Lung (tissue), 12 donors: ENCODE results near the gene CA5A. TPM values are rescaled to one million over a fixed set of nuclear protein-coding genes. Genes with fewer than 3 reads are reported as not detected.
A peak's percentile ranks its signal among the peaks of the same experiment; 100 is the strongest.

ENCODE experiments used
- ATAC-seq: fragments of 200-7000 bp; cut with Tn5 transposase; one replicate; pipeline ENCODE4 v1.9.1; 2020; ENCODE audit warnings: moderate number of reproducible peaks; ENCODE audit not compliant: insufficient read depth, low FRiP score
- DNase-seq, 3 donors: peaks; one replicate each; pipeline ENCODE4 v3.0.0-alpha.2; 2013 to 2017
- H3K27ac ChIP-seq, 2 donors: one replicate each; pipeline ENCODE4 v1.5.1; 2013; ENCODE audit warnings: mild to moderate bottlenecking in 2 of 2, moderate library complexity in 2 of 2, control low read depth in 1 of 2, inconsistent platforms in 1 of 2, low read depth in 1 of 2, low read length in 1 of 2
- H3K27me3 ChIP-seq, 3 donors: one replicate each; pipeline ENCODE4 v1.5.1; 2013; ENCODE audit warnings: low read length in 2 of 3; ENCODE audit not compliant: control insufficient read depth in 3 of 3, insufficient read depth in 3 of 3
- H3K36me3 ChIP-seq, 4 donors: one replicate each; pipeline ENCODE4 v1.5.1; 2013; ENCODE audit warnings: low read length in 4 of 4, mild to moderate bottlenecking in 1 of 4, moderate library complexity in 1 of 4; ENCODE audit not compliant: control insufficient read depth in 4 of 4, insufficient read depth in 4 of 4
- H3K4me1 ChIP-seq, 5 donors: one replicate each; pipeline ENCODE4 v1.5.1; 2013; ENCODE audit warnings: low read length in 5 of 5, mild to moderate bottlenecking in 2 of 5, moderate library complexity in 1 of 5; ENCODE audit not compliant: control insufficient read depth in 5 of 5, insufficient read depth in 5 of 5
- H3K4me3 ChIP-seq: one replicate; pipeline ENCODE4 v1.5.1; 2013; ENCODE audit warnings: mild to moderate bottlenecking, control low read depth, moderate library complexity
- H3K9ac ChIP-seq, 2 donors: one replicate each; pipeline ENCODE4 v1.5.1; 2013; ENCODE audit warnings: low read length in 2 of 2, control low read depth in 1 of 2; ENCODE audit not compliant: insufficient read depth in 1 of 2
- H3K9me3 ChIP-seq, 4 donors: one replicate each; pipeline ENCODE4 v1.5.1; 2013; ENCODE audit warnings: low read length in 3 of 4, mild to moderate bottlenecking in 1 of 4, moderate library complexity in 1 of 4; ENCODE audit not compliant: control insufficient read depth in 4 of 4, insufficient read depth in 3 of 4
- WGBS, 2 donors: extraction: QIAGEN DNeasy Blood & Tissue Kit; methylation state at CpG; one replicate each; pipeline ENCODE4 v1.1.7; 2013; 5-methylcytosine and 5-hydroxymethylcytosine counted together
- polyA plus RNA-seq, 2 donors: library from polyadenylated mRNA; stranded (reverse); fragments of 200-250 nt; gene quantifications; one replicate each; pipeline ENCODE4 v1.2.1, GENCODE V29; 2013
- total RNA-seq, 2 donors: library from RNA; depleted of rRNA in 1 of 2; stranded (reverse); fragments of >200 nt in 1 of 2; gene quantifications; one replicate each; pipeline ENCODE4 v1.2.1, GENCODE V29; 2014 to 2021
- TF ChIP-seq, protein P1 (sequence below): IDR thresholded peaks from 2 replicates; pipeline ENCODE4 v1.5.1; 2012; ENCODE audit warnings: mild to moderate bottlenecking; ENCODE audit errors: control extremely low read depth, extremely low read depth
- donor health status: control.
- donor health status: control.
- donor health status: Bipolar disorder and iron deficiency.
- donor health status: healthy.
- donor health status: DM: yes; HTN: yes; CAD: no.

The CA5A gene
- total and polyA plus RNA-seq, 4 donors: 0.03 to 0.63 (median 0.14) TPM; not detected in 1

DNA sequence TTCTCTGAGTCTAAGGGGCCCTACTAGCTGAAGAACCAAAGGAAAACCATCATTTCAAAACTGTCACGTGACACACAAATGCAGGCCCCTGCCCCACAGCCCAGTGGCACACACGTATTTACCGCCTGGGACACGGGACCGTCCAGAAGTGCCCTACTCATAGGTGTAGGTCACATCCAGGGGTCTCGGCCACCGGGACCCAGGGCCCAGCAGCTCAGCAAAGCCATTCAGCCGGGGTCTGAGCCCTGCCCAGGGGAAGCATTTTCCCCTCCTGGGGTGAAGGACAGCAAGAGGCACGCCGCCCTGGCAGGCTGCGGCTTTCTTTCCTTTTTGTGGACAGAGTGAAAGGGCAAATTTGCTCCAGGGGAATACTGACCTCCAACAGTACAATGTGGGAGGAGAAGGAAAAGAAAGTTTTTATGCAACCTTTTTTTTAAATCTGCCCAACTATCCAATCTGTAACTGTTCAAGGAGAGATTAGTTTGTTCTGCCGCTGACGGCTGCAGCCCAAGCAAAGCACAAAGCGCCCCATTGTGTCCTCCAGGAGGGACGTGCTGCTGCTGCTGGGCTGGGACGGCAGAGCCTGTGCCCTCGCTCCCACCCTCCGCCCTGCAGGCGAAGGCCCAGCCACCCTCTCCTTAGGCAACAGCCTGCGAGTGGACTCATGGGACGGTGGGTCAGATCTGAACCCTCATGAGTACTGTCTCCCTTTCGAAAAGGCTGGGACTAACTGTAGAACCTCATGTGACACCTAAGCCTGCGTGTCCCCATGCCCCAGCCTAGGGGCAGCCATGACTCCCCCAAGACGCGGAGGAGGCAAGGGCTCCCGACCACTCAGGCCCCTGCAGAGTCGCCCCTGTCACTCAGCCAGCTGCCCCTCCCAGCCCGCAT lies 88.3 kb downstream of the CA5A start:
- H3K27me3 ChIP-seq: no peaks in the 10 kb centered on the region
- WGBS, 2 donors: 89 to 90% methylated on average over 28 of the region's 28 CpGs
- peaks cover 0 to 22% (median 6%) of the 10 kb centered on the region in 5 donors for H3K4me1 ChIP-seq
- DNase-seq (peak; percentile 46 to 73 (median 72)), ATAC-seq (no peak)
- no peaks in the 10 kb centered on the region for H3K9me3 ChIP-seq
- H3K4me3 ChIP-seq: no peak overlapping the region
- TF ChIP-seq, protein P1, sequence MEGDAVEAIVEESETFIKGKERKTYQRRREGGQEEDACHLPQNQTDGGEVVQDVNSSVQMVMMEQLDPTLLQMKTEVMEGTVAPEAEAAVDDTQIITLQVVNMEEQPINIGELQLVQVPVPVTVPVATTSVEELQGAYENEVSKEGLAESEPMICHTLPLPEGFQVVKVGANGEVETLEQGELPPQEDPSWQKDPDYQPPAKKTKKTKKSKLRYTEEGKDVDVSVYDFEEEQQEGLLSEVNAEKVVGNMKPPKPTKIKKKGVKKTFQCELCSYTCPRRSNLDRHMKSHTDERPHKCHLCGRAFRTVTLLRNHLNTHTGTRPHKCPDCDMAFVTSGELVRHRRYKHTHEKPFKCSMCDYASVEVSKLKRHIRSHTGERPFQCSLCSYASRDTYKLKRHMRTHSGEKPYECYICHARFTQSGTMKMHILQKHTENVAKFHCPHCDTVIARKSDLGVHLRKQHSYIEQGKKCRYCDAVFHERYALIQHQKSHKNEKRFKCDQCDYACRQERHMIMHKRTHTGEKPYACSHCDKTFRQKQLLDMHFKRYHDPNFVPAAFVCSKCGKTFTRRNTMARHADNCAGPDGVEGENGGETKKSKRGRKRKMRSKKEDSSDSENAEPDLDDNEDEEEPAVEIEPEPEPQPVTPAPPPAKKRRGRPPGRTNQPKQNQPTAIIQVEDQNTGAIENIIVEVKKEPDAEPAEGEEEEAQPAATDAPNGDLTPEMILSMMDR: no peak
- no peak overlapping the region for H3K9ac ChIP-seq
- peaks cover 0 to 5% (median 0%) of the 10 kb centered on the region in 4 donors for H3K36me3 ChIP-seq
- no peak overlapping the region for H3K27ac ChIP-seq

DNA sequence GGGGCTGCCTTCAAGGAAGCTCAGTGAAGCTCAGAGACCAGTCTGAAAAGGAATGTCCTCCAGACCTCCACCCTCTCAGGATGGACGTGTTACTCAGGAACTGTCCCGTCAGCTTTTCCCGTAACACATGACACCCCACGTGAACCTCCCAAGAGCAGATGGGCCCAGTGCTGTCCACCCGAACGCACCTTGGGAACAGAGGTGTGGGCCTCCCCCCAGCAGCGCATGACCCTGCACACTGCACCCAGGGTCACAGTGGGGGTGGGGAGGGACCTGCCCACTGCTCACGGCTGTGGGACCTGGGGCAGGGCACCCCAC lies 88.9 kb downstream of the CA5A start:
- Histone ChIP-seq H3K36me3 (peaks cover 0 to 7% (median 0%) of the 10 kb centered on the region in 4 donors), H3K4me3 (no peak overlapping the region), H3K27ac (no peak overlapping the region), H3K4me1 (peaks cover 0 to 17% (median 3%) of the 10 kb centered on the region in 5 donors), H3K9me3 (no peaks in the 10 kb centered on the region), H3K9ac (no peak overlapping the region), H3K27me3 (no peaks in the 10 kb centered on the region)
- TF ChIP-seq, protein P1: no peak
- 77 to 81% methylated on average over 8 of the region's 8 CpGs for WGBS, 2 donors
- DNase-seq (no peak), ATAC-seq (no peak)

- no peak for DNase-seq
- no peak overlapping the region for H3K27ac ChIP-seq
These were observed 89.4 kb downstream of the CA5A start for GRCh38 chr16:87846705-87847466.

More at GRCh38 chr16:87846705-87847466, 89.4 kb downstream of the CA5A start:
- WGBS, 2 donors: 86 to 89% methylated on average over 20 to 25 of the region's 25 CpGs
- ATAC-seq: no peak
- H3K4me1 ChIP-seq: peaks cover 0 to 15% (median 0%) of the 10 kb centered on the region in 5 donors
- H3K27me3 ChIP-seq: no peaks in the 10 kb centered on the region
- TF ChIP-seq, protein P1: no peak
- H3K36me3 ChIP-seq: peaks cover 0 to 11% (median 0%) of the 10 kb centered on the region in 4 donors
- H3K4me3 ChIP-seq: no peak overlapping the region
- H3K9me3 ChIP-seq: no peaks in the 10 kb centered on the region
- H3K9ac ChIP-seq: no peak overlapping the region
